Panc1 (cell line): ENCODE measurements around the gene AUNIP.

Source experiments
- CTCF ChIP-seq: fragments of 450-650 bp; IDR thresholded peaks from 2 replicates; pipeline ENCODE4 v1.5.1; 2017; ENCODE audit warnings: mild to moderate bottlenecking
- SIN3A ChIP-seq: IDR thresholded peaks from 2 replicates; pipeline ENCODE4 v1.6.1; 2012; ENCODE audit warnings: low read depth, mild to moderate bottlenecking, low read length, moderate library complexity, borderline replicate concordance; ENCODE audit not compliant: insufficient read depth

GRCh38 chr1:25799935-25800702, 59.1 kb downstream of the AUNIP start, which contains the start of gene SELENON:
- TF ChIP-seq CTCF (no peak), SIN3A (no peak)
